ENCODE measurements around the gene RIC3. TPM values are rescaled to one million over a fixed set of nuclear protein-coding genes. Genes with fewer than 3 reads are reported as not detected.

The RIC3 gene
- total RNA-seq, 2 donors from 2014 or later = 25.0 to 27.3 TPM

DNA sequence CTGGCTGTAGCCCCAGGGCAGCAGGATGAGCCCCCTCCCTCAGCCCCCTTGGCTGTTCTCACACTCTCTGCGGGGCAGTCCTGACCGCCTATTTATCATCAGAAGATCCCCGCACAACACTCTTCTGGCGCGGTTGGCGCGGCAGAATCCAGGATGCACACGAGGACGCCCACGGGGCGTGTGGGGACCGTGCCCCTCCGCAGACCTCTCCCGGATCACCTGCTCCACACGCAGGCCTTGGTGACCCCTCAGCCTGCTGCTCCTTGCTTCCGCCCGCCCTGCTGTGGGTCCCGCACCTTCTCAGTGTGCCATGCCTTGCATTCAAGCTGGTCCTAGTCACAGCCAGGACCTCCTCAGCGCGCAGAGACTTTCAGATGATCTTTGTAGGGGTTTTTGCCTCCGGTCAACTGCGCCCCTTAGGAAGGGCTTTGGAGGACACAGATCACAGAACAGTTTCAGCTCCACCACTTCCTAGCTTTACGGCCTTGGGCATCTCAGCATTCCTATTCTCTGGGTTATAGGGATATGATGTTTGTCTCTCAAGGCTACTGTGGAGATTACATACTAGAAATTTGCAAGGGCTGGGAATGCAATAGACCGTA, 88.7 kb downstream of the RIC3 start:
- peak overlapping the region; percentile 50 to 51 for H3K4me3 ChIP-seq
- DNase-seq (ENCODE audit: low spot score) = no peak
- H3K4me1 ChIP-seq (replicated peaks) = no peaks in the 10 kb centered on the region
- peak overlapping the region in 1 of 2 donors; percentile 24 for H3K27ac ChIP-seq
- 80% methylated on average over 24 of the region's 24 CpGs for WGBS
- TF ChIP-seq, protein P1, sequence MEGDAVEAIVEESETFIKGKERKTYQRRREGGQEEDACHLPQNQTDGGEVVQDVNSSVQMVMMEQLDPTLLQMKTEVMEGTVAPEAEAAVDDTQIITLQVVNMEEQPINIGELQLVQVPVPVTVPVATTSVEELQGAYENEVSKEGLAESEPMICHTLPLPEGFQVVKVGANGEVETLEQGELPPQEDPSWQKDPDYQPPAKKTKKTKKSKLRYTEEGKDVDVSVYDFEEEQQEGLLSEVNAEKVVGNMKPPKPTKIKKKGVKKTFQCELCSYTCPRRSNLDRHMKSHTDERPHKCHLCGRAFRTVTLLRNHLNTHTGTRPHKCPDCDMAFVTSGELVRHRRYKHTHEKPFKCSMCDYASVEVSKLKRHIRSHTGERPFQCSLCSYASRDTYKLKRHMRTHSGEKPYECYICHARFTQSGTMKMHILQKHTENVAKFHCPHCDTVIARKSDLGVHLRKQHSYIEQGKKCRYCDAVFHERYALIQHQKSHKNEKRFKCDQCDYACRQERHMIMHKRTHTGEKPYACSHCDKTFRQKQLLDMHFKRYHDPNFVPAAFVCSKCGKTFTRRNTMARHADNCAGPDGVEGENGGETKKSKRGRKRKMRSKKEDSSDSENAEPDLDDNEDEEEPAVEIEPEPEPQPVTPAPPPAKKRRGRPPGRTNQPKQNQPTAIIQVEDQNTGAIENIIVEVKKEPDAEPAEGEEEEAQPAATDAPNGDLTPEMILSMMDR (IDR thresholded peaks at IDR 0.05) = no peak
- no peak for TF ChIP-seq POLR2AphosphoS5 (IDR thresholded peaks at IDR 0.05)
- no peak for TF ChIP-seq POLR2A (IDR thresholded peaks at IDR 0.05)
- no peaks in the 10 kb centered on the region for H3K27me3 ChIP-seq (replicated peaks; ENCODE audit: insufficient read depth)
- H3K36me3 ChIP-seq = no peaks in the 10 kb centered on the region
- intact Hi-C loops (cut with DNase I) = no loop called here
- no peaks in the 10 kb centered on the region for H3K9me3 ChIP-seq

DNA sequence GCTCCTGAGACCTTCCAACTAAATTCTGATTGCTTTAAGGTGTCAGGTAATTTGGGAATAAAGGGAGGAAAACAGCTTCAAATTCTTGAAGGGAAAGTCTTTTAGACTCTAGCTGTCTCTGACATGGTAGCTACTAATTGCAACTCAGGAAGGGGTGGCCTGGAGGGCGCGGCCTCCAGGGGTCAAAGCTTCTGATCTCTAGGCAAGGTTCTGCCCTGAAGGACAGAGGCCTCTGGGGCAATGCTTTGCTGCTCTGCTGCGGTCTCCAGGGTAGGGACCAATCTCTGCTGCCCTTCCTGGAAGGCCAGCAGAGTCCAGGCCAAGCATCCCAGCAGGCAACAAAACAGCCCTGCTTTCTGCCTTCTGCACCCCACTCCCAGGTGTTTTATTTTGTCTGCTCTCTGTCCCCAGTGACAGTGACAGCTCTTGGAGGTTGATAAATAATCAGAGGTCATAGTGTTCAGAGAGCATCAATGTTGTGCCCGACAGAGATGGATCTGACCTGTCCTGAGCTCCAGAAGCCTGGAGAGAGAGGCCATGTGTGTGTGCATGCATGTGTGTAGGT, 89.6 kb downstream of the RIC3 start:
- TF ChIP-seq POLR2AphosphoS5 (IDR thresholded peaks at IDR 0.05) = no peak
- TF ChIP-seq POLR2A (IDR thresholded peaks at IDR 0.05) = no peak
- TF ChIP-seq, protein P1 (IDR thresholded peaks at IDR 0.05) = no peak
- DNase-seq (ENCODE audit: low spot score) = no peak
- Histone ChIP-seq H3K27ac (no peak overlapping the region), H3K36me3 (no peaks in the 10 kb centered on the region), H3K9me3 (no peaks in the 10 kb centered on the region), H3K4me3 (no peak overlapping the region), H3K27me3 (replicated peaks; ENCODE audit: insufficient read depth) (no peaks in the 10 kb centered on the region), H3K4me1 (replicated peaks) (no peaks in the 10 kb centered on the region)
- intact Hi-C loops (cut with DNase I) = loop anchor here (5.0 kb wide), 1 partner anchor 47 kb away; no protein-coding TSS in a partner anchor
- WGBS = 94% methylated on average over 4 of the region's 4 CpGs

- H3K9me3 ChIP-seq = no peaks in the 10 kb centered on the region
- 49% methylated on average over 2 of the region's 2 CpGs for WGBS
- no peak overlapping the region for H3K27ac ChIP-seq
Measured at GRCh38 chr11:8075119-8075726, 93.6 kb downstream of the RIC3 start.

GRCh38 chr11:8071616-8072581, 96.9 kb downstream of the RIC3 start:
- DNase-seq (ENCODE audit: low spot score) = no peak
- no peak overlapping the region for H3K4me3 ChIP-seq
- intact Hi-C loops (cut with DNase I) = no loop called here
- no peak for TF ChIP-seq POLR2AphosphoS5 (IDR thresholded peaks at IDR 0.05)
- TF ChIP-seq POLR2A (IDR thresholded peaks at IDR 0.05) = no peak
- TF ChIP-seq, protein P1 (IDR thresholded peaks at IDR 0.05) = no peak
- H3K36me3 ChIP-seq = no peaks in the 10 kb centered on the region
- WGBS = 80% methylated on average over 18 of the region's 18 CpGs
- H3K27ac ChIP-seq = no peak overlapping the region
- H3K9me3 ChIP-seq = no peaks in the 10 kb centered on the region
- H3K4me1 ChIP-seq (replicated peaks) = no peaks in the 10 kb centered on the region
- peaks cover 4% of the 10 kb centered on the region for H3K27me3 ChIP-seq (replicated peaks; ENCODE audit: insufficient read depth)

More at GRCh38 chr11:8075119-8075726, 93.6 kb downstream of the RIC3 start:
- no peaks in the 10 kb centered on the region for H3K36me3 ChIP-seq
- DNase-seq (ENCODE audit: low spot score) = no peak
- H3K4me1 ChIP-seq (replicated peaks) = no peaks in the 10 kb centered on the region
- H3K27me3 ChIP-seq (replicated peaks; ENCODE audit: insufficient read depth) = peaks cover 4% of the 10 kb centered on the region
- intact Hi-C loops (cut with DNase I) = loop anchor here (5.0 kb wide), 1 partner anchor 43 kb away; no protein-coding TSS in a partner anchor
- TF ChIP-seq POLR2A (IDR thresholded peaks at IDR 0.05) (no peak), POLR2AphosphoS5 (IDR thresholded peaks at IDR 0.05) (no peak)
- TF ChIP-seq, protein P1 (IDR thresholded peaks at IDR 0.05) = no peak
- H3K4me3 ChIP-seq = no peak overlapping the region

All from prostate gland (tissue), 2 donors.